ENCODE data around the gene ITPRIP. TPM values are rescaled to one million over a fixed set of nuclear protein-coding genes. Genes with fewer than 3 reads are reported as not detected.

ITPRIP gene
- polyA plus RNA-seq, 1 of the 3 experiments (the other 2 are of a cell fraction), result 22.1 TPM

DNA sequence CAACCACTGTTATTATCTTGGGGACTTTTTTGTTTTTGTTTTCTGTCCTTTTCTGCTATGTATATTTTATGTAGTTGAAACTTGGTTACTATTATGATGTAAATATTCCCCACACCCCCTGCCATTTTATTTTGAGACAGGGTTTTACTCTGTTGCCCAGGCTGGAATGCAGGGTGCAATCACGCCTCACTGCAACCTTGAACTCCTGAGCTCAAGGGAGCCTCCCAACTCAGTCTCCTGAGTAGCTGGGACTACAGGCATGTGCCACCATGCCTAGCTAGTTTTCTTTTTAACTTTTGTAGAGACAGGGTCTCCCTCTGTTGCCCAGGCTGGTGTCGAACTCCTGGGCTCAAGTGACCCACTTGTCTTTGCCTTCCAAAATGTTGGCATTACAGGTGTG is 51.3 kb downstream of the ITPRIP start:
- Histone ChIP-seq H3K9me2 (no peaks in the 10 kb centered on the region), H3K4me3 (ENCODE audit: low read depth in 2 of 2, low read length in 1 of 2) (no peak overlapping the region), H3K4me1 (ENCODE audit: control insufficient read depth in 1 of 2, insufficient read depth in 2 of 2, low read depth in 1 of 2, low read length in 1 of 2) (peaks cover 0 to 2% of the 10 kb centered on the region in 2 experiments; a peak in 1 of 4 replicates), H4K20me1 (ENCODE audit: insufficient read depth) (no peaks in the 10 kb centered on the region), H3K36me3 (replicated peaks in 1 of 2; ENCODE audit: control insufficient read depth in 1 of 2, insufficient read depth in 2 of 2, low read length in 1 of 2) (no peaks in the 10 kb centered on the region), H3K27me3 (ENCODE audit: insufficient read depth) (no peaks in the 10 kb centered on the region), H3K9ac (no peak overlapping the region), H3K4me2 (no peak overlapping the region), H3K27ac (ENCODE audit: low read depth in 2 of 2, low read length in 1 of 2) (no peak overlapping the region), H3K9me3 (no peaks in the 10 kb centered on the region), H3F3A (replicated peaks; ENCODE audit: insufficient read depth) (peaks cover 3% of the 10 kb centered on the region), H2AFZ (ENCODE audit: low read depth) (no peak overlapping the region), H3K79me2 (ENCODE audit: insufficient read depth) (no peaks in the 10 kb centered on the region)
- DNase-seq, result no peak
- TF ChIP-seq, protein P1, sequence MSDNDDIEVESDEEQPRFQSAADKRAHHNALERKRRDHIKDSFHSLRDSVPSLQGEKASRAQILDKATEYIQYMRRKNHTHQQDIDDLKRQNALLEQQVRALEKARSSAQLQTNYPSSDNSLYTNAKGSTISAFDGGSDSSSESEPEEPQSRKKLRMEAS (IDR thresholded peaks at IDR 0.05; ENCODE audit: low read depth), result no peak
- TF ChIP-seq EZH2phosphoT487 (IDR thresholded peaks at IDR 0.05; ENCODE audit: borderline replicate concordance, low read depth), result no peak
- TF ChIP-seq RCOR1 (IDR thresholded peaks at IDR 0.05; ENCODE audit: low read length), result no peak
- TF ChIP-seq TCF12 (IDR thresholded peaks at IDR 0.05), result no peak
- TF ChIP-seq NFIC (IDR thresholded peaks at IDR 0.05; ENCODE audit: borderline replicate concordance), result no peak
- TF ChIP-seq, protein P2, sequence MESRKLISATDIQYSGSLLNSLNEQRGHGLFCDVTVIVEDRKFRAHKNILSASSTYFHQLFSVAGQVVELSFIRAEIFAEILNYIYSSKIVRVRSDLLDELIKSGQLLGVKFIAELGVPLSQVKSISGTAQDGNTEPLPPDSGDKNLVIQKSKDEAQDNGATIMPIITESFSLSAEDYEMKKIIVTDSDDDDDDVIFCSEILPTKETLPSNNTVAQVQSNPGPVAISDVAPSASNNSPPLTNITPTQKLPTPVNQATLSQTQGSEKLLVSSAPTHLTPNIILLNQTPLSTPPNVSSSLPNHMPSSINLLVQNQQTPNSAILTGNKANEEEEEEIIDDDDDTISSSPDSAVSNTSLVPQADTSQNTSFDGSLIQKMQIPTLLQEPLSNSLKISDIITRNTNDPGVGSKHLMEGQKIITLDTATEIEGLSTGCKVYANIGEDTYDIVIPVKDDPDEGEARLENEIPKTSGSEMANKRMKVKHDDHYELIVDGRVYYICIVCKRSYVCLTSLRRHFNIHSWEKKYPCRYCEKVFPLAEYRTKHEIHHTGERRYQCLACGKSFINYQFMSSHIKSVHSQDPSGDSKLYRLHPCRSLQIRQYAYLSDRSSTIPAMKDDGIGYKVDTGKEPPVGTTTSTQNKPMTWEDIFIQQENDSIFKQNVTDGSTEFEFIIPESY (IDR thresholded peaks at IDR 0.05; ENCODE audit: borderline replicate concordance, low read depth), result no peak
- no peak for TF ChIP-seq RFX5 (IDR thresholded peaks at IDR 0.05; ENCODE audit: low read length)
- TF ChIP-seq RAD21 (IDR thresholded peaks at IDR 0.05; ENCODE audit: low read length), result no peak
- TF ChIP-seq, protein P3, sequence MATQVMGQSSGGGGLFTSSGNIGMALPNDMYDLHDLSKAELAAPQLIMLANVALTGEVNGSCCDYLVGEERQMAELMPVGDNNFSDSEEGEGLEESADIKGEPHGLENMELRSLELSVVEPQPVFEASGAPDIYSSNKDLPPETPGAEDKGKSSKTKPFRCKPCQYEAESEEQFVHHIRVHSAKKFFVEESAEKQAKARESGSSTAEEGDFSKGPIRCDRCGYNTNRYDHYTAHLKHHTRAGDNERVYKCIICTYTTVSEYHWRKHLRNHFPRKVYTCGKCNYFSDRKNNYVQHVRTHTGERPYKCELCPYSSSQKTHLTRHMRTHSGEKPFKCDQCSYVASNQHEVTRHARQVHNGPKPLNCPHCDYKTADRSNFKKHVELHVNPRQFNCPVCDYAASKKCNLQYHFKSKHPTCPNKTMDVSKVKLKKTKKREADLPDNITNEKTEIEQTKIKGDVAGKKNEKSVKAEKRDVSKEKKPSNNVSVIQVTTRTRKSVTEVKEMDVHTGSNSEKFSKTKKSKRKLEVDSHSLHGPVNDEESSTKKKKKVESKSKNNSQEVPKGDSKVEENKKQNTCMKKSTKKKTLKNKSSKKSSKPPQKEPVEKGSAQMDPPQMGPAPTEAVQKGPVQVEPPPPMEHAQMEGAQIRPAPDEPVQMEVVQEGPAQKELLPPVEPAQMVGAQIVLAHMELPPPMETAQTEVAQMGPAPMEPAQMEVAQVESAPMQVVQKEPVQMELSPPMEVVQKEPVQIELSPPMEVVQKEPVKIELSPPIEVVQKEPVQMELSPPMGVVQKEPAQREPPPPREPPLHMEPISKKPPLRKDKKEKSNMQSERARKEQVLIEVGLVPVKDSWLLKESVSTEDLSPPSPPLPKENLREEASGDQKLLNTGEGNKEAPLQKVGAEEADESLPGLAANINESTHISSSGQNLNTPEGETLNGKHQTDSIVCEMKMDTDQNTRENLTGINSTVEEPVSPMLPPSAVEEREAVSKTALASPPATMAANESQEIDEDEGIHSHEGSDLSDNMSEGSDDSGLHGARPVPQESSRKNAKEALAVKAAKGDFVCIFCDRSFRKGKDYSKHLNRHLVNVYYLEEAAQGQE (IDR thresholded peaks at IDR 0.05; ENCODE audit: low read depth, low read length), result no peak
- TF ChIP-seq FOSL2 (IDR thresholded peaks at IDR 0.05; ENCODE audit: borderline replicate concordance, low read depth), result no peak
- TF ChIP-seq CHD2 (IDR thresholded peaks at IDR 0.05; ENCODE audit: low read length, partially characterized antibody), result no peak
- TF ChIP-seq SMC3 (IDR thresholded peaks at IDR 0.05; ENCODE audit: low read depth, low read length), result no peak
- no peak for TF ChIP-seq YY1 (IDR thresholded peaks at IDR 0.05; ENCODE audit: low read depth)
- TF ChIP-seq, protein P4, sequence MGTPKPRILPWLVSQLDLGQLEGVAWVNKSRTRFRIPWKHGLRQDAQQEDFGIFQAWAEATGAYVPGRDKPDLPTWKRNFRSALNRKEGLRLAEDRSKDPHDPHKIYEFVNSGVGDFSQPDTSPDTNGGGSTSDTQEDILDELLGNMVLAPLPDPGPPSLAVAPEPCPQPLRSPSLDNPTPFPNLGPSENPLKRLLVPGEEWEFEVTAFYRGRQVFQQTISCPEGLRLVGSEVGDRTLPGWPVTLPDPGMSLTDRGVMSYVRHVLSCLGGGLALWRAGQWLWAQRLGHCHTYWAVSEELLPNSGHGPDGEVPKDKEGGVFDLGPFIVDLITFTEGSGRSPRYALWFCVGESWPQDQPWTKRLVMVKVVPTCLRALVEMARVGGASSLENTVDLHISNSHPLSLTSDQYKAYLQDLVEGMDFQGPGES (IDR thresholded peaks at IDR 0.05; ENCODE audit: low read depth, low read length), result no peak
- 63% methylated on average over 2 of the region's 2 CpGs for WGBS (ENCODE audit: low lambda C conversion rate)
- ChIA-PET CTCF (interaction anchor here (1.2 to 2.2 kb wide), 5 partner anchors 12 to 67 kb away, joined by 6 to 16 read pairs (median 8); partner anchors contain the start of gene CFAP58), POLR2A (no interaction called here)

Measured in SK-N-SH (cell line).